PFSK-1 (cell line): Measurements from ENCODE around the gene UTP14A.

Experiments
- POLR2AphosphoS5 ChIP-seq: IDR thresholded peaks from 2 replicates; pipeline ENCODE4 v1.6.1; 2012; ENCODE audit warnings: low read depth, mild to moderate bottlenecking, control low read depth, low read length, moderate library complexity
- SIN3A ChIP-seq: IDR thresholded peaks from 2 replicates; pipeline ENCODE4 v1.6.1; 2012; ENCODE audit warnings: mild to moderate bottlenecking, low read length, moderate library complexity, borderline replicate concordance; ENCODE audit not compliant: insufficient read depth
- TAF1 ChIP-seq: IDR thresholded peaks from 2 replicates; pipeline ENCODE4 v1.6.1; 2012; ENCODE audit warnings: low read length, control low read depth, borderline replicate concordance; ENCODE audit not compliant: insufficient read depth
- TF ChIP-seq, protein P1 (sequence below), 2 experiments: IDR thresholded peaks; 2 replicates each; pipeline versions ENCODE4 v1.6.1 to v1.8.0; 2011 to 2012; ENCODE audit warnings: low read depth in 2 of 2, low read length in 2 of 2, control low read depth in 1 of 2, inconsistent platforms in 1 of 2, mild to moderate bottlenecking in 1 of 2, moderate library complexity in 1 of 2; ENCODE audit not compliant: insufficient read depth in 1 of 2

DNA sequence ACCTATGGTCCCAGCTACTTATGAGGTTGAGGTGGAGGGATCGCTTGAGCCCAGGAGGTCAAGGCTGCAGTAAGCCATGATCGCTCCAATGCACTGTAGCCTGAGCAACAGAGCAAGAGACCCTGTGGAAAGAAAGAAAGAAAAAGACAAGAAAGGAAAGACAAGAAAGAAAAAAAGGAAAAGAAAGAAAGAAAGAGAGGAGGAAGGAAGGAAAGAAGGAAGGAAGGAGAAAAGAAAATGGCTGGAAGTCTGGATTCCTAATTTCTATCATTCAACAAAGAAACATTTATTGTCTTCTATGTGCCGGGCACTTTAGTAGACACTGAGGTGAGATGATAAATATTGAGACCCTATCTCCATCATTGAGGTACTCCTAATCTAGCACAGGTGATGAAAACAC, 49.7 kb downstream of the UTP14A start:
- TF ChIP-seq POLR2AphosphoS5 (no peak), TAF1 (no peak), SIN3A (no peak)
- TF ChIP-seq, protein P1, sequence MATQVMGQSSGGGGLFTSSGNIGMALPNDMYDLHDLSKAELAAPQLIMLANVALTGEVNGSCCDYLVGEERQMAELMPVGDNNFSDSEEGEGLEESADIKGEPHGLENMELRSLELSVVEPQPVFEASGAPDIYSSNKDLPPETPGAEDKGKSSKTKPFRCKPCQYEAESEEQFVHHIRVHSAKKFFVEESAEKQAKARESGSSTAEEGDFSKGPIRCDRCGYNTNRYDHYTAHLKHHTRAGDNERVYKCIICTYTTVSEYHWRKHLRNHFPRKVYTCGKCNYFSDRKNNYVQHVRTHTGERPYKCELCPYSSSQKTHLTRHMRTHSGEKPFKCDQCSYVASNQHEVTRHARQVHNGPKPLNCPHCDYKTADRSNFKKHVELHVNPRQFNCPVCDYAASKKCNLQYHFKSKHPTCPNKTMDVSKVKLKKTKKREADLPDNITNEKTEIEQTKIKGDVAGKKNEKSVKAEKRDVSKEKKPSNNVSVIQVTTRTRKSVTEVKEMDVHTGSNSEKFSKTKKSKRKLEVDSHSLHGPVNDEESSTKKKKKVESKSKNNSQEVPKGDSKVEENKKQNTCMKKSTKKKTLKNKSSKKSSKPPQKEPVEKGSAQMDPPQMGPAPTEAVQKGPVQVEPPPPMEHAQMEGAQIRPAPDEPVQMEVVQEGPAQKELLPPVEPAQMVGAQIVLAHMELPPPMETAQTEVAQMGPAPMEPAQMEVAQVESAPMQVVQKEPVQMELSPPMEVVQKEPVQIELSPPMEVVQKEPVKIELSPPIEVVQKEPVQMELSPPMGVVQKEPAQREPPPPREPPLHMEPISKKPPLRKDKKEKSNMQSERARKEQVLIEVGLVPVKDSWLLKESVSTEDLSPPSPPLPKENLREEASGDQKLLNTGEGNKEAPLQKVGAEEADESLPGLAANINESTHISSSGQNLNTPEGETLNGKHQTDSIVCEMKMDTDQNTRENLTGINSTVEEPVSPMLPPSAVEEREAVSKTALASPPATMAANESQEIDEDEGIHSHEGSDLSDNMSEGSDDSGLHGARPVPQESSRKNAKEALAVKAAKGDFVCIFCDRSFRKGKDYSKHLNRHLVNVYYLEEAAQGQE (IDR thresholded peaks at IDR 0.05; ENCODE audit: insufficient read depth in 1 of 2, low read depth in 2 of 2, low read length in 2 of 2): no peak
